ENCODE measurements around the gene FAF1.

- TF ChIP-seq TCF7L2 (IDR thresholded peaks at IDR 0.05; ENCODE audit: borderline replicate concordance, low read depth, low read length) (no peak), REST (tag by site-specific recombination; IDR thresholded peaks at IDR 0.05) (no peak), MEIS1 (CRISPR knock-in tag; IDR thresholded peaks at IDR 0.05; ENCODE audit: borderline replicate concordance) (no peak), OVOL3 (tag by site-specific recombination; IDR thresholded peaks at IDR 0.05) (no peak)
These were observed 81.6 kb downstream of the FAF1 start for GRCh38 chr1:50878434-50878833.

Measured in HEK293 (cell line).